SH-SY5Y (cell line): ENCODE data around the gene GDF15.

Experiments
- GATA2 ChIP-seq: IDR thresholded peaks from 2 replicates; pipeline ENCODE4 v1.6.1; 2011; ENCODE audit warnings: mild to moderate bottlenecking, low read depth, low read length
- GATA3 ChIP-seq: IDR thresholded peaks from 2 replicates; pipeline ENCODE4 v1.6.1; 2011; ENCODE audit warnings: low read depth, mild to moderate bottlenecking, low read length, moderate library complexity

DNA sequence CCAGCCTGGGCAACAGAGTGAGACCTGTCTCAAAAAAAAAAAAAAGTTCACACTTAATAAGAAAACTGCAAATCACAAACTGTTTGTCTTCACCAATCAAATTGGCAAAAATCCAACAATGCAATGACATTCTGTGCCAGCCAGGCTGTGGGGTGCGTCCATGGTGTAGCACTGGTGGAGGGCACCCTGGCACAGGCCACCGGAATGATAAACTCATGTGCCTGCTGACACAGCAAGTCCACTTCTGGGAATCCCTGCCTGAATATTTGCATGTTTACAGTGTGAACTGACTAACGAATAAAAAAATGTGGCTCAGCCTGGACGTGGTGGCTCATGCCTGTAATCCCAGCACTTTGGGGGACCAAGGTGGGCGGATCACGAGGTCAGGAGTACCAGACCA, 13.1 kb downstream of the GDF15 start:
- TF ChIP-seq GATA2, result no peak
- no peak for TF ChIP-seq GATA3
